H1 (cell line): Measurements from ENCODE around the gene NPR2. TPM values are rescaled to one million over a fixed set of nuclear protein-coding genes. Genes with fewer than 3 reads are reported as not detected.

Experiments used
- CTCF ChIA-PET: fragments of 300-600 bp; sonication (Branson Sonifier 250); formaldehyde crosslinking; loops from one replicate; lab custom pipeline; 2021; ENCODE audit not compliant: partially characterized antibody; lab: Charles Lee
- POLR2A ChIA-PET: fragments of 300-600 bp; sonication (Branson Sonifier 250); formaldehyde crosslinking; loops from one replicate; lab custom pipeline; 2021; ENCODE audit warnings: inconsistent platforms; ENCODE audit not compliant: partially characterized antibody; lab: Charles Lee
- DNase-seq, 2 experiments: peaks; one replicate each; pipeline versions ENCODE4 v3.0.0 to v3.0.0-alpha.2; 2010 to 2022; ENCODE audit warnings: low spot score in 2 of 2, low read depth in 1 of 2, mixed read lengths in 1 of 2
- FAIRE-seq: peaks from 2 replicates; lab custom pipeline; 2011; peaks lifted over from hg19 to GRCh38; lab: Jason Lieb, UNC
- H2AFZ ChIP-seq: 2 replicates; pipeline ENCODE4 v1.8.1; 2012; ENCODE audit warnings: low read length, inconsistent platforms
- H2AK5ac ChIP-seq: 2 replicates; pipeline ENCODE4 v1.6.1; 2013; ENCODE audit warnings: low read depth, low read length
- H2BK120ac ChIP-seq: replicated peaks from 2 replicates; pipeline ENCODE3; 2013; ENCODE audit warnings: low read depth, low read length, inconsistent platforms
- H2BK12ac ChIP-seq: 2 replicates; pipeline ENCODE4 v1.6.1; 2013; ENCODE audit warnings: low read depth, low read length
- H2BK15ac ChIP-seq: 2 replicates; pipeline ENCODE4 v1.6.1; 2013; ENCODE audit warnings: low read length
- H2BK20ac ChIP-seq: 2 replicates; pipeline ENCODE4 v1.6.1; 2013; ENCODE audit warnings: low read length
- H2BK5ac ChIP-seq: 2 replicates; pipeline ENCODE4 v1.6.1; 2013; ENCODE audit warnings: low read depth, low read length
- H3K14ac ChIP-seq: 2 replicates; pipeline ENCODE4 v1.6.1; 2013; ENCODE audit warnings: inconsistent platforms; ENCODE audit not compliant: insufficient read length
- H3K18ac ChIP-seq: 2 replicates; pipeline ENCODE4 v1.6.1; 2013; ENCODE audit warnings: low read length; ENCODE audit errors: extremely low read depth
- H3K23ac ChIP-seq: 2 replicates; pipeline ENCODE4 v1.6.1; 2013; ENCODE audit warnings: inconsistent platforms; ENCODE audit not compliant: insufficient read length
- H3K23me2 ChIP-seq: 2 replicates; pipeline ENCODE4 v1.6.1; 2013; ENCODE audit warnings: low read depth, low read length
- H3K27ac ChIP-seq: 2 replicates; pipeline ENCODE4 v1.6.1; 2011; ENCODE audit warnings: low read depth, low read length, inconsistent platforms
- H3K27me3 ChIP-seq, 4 experiments: replicated peaks in 1 of 4; 1 replicate in 1 of 4; 2 replicates in 3 of 4; pipeline versions ENCODE4 v1.6.1 to v1.8.1; 2011 to 2013; ENCODE audit warnings: low read length in 3 of 4, mild to moderate bottlenecking in 3 of 4, inconsistent platforms in 2 of 4, mixed read lengths in 2 of 4, moderate library complexity in 1 of 4; ENCODE audit not compliant: control insufficient read depth in 3 of 4, insufficient read depth in 3 of 4; ENCODE audit errors: extremely low read depth in 1 of 4
- H3K36me3 ChIP-seq, 4 experiments: 2 replicates each; pipeline versions ENCODE4 v1.6.1 to v1.8.1; 2011 to 2013; ENCODE audit warnings: mild to moderate bottlenecking in 4 of 4, low read length in 3 of 4, moderate library complexity in 2 of 4, control low read depth in 1 of 4, inconsistent platforms in 1 of 4; ENCODE audit not compliant: insufficient read depth in 4 of 4, control insufficient read depth in 2 of 4
- H3K4ac ChIP-seq: replicated peaks from 2 replicates; pipeline ENCODE3; 2013; ENCODE audit warnings: low read length, low read depth, mixed read lengths, inconsistent platforms; ENCODE audit not compliant: insufficient read length
- H3K4me1 ChIP-seq, 4 experiments: replicated peaks in 1 of 4; 1 replicate in 1 of 4; 2 replicates in 3 of 4; pipeline versions ENCODE4 v1.6.1 to v1.8.1; 2011 to 2013; ENCODE audit warnings: low read length in 3 of 4, inconsistent platforms in 2 of 4, mixed read lengths in 1 of 4; ENCODE audit not compliant: insufficient read depth in 4 of 4, control insufficient read depth in 3 of 4
- H3K4me2 ChIP-seq, 2 experiments: 2 replicates each; pipeline versions ENCODE4 v1.6.1 to v1.8.1; 2011 to 2013; ENCODE audit warnings: low read depth in 2 of 2, low read length in 2 of 2, control low read depth in 1 of 2, inconsistent platforms in 1 of 2, mild to moderate bottlenecking in 1 of 2; ENCODE audit not compliant: insufficient read depth in 1 of 2
- H3K4me3 ChIP-seq, 4 experiments: fragments of 200-600, 300-600 bp in 1 of 4; sonication (generic), shearing (Covaris generic), sonication (Bioruptor Twin) in 1 of 4; 2 replicates each; pipeline versions ENCODE4 v1.5.1 to v1.8.1; 2011 to 2016; ENCODE audit warnings: low read length in 4 of 4, low read depth in 3 of 4, control low read depth in 2 of 4, inconsistent platforms in 2 of 4, mild to moderate bottlenecking in 2 of 4, mixed read lengths in 1 of 4, moderate library complexity in 1 of 4; ENCODE audit not compliant: insufficient read depth in 2 of 4; ENCODE audit errors: extremely low read depth in 1 of 4
- H3K56ac ChIP-seq: replicated peaks from 2 replicates; pipeline ENCODE3; 2013; ENCODE audit warnings: low read depth, mild to moderate bottlenecking, mixed read lengths, low read length, inconsistent platforms; ENCODE audit not compliant: insufficient read length
- H3K79me1 ChIP-seq: 2 replicates; pipeline ENCODE4 v1.6.1; 2013; ENCODE audit warnings: low read depth, low read length, control low read depth
- H3K79me2 ChIP-seq, 2 experiments: 2 replicates each; pipeline versions ENCODE4 v1.6.1 to v1.8.1; 2012 to 2013; ENCODE audit warnings: low read length in 2 of 2, mild to moderate bottlenecking in 2 of 2, inconsistent platforms in 1 of 2; ENCODE audit not compliant: insufficient read depth in 2 of 2, control insufficient read depth in 1 of 2
- H3K9ac ChIP-seq, 4 experiments: replicated peaks in 1 of 4; 1 replicate in 1 of 4; 2 replicates in 3 of 4; pipeline versions ENCODE4 v1.6.1 to v1.8.1; 2011 to 2013; ENCODE audit warnings: low read depth in 3 of 4, low read length in 3 of 4, control low read depth in 2 of 4, mild to moderate bottlenecking in 2 of 4, moderate library complexity in 2 of 4, inconsistent platforms in 1 of 4; ENCODE audit errors: extremely low read depth in 1 of 4
- H3K9me3 ChIP-seq, 2 experiments: 2 replicates each; pipeline versions ENCODE4 v1.6.1 to v1.8.1; 2012 to 2013; ENCODE audit warnings: mild to moderate bottlenecking in 2 of 2, moderate library complexity in 2 of 2, control low read depth in 1 of 2, inconsistent platforms in 1 of 2, low read depth in 1 of 2, low read length in 1 of 2, mixed read lengths in 1 of 2; ENCODE audit not compliant: insufficient read depth in 2 of 2
- H4K20me1 ChIP-seq, 2 experiments: replicated peaks in 1 of 2; 2 replicates each; pipeline versions ENCODE3 to v1.8.1; 2011 to 2013; ENCODE audit warnings: inconsistent platforms in 2 of 2, low read length in 2 of 2, mild to moderate bottlenecking in 1 of 2; ENCODE audit not compliant: insufficient read depth in 2 of 2, control insufficient read depth in 1 of 2
- H4K5ac ChIP-seq: 2 replicates; pipeline ENCODE4 v1.6.1; 2013; ENCODE audit warnings: low read length, low read depth, mixed read lengths, inconsistent platforms; ENCODE audit not compliant: insufficient read length
- H4K8ac ChIP-seq: 2 replicates; pipeline ENCODE4 v1.8.0; 2013; ENCODE audit warnings: mild to moderate bottlenecking, moderate library complexity, low read length, inconsistent platforms; ENCODE audit not compliant: insufficient read depth; ENCODE audit errors: extremely low read depth
- H4K91ac ChIP-seq: replicated peaks from 2 replicates; pipeline ENCODE3; 2013; ENCODE audit warnings: low read length, mixed read lengths, inconsistent platforms; ENCODE audit not compliant: insufficient read length
- CBX8 ChIP-seq: fragments of 300-800, 300-1000 bp; sonication (generic); IDR thresholded peaks from 2 replicates; pipeline ENCODE4 v1.7.1; 2016; ENCODE audit warnings: low read depth, low read length, borderline replicate concordance
- CHD1 ChIP-seq: IDR thresholded peaks from 2 replicates; pipeline ENCODE4 v1.6.1; 2012; ENCODE audit warnings: low read depth, low read length, improper control_type of control experiment
- NRF1 ChIP-seq: IDR thresholded peaks from 2 replicates; pipeline ENCODE4 v1.6.1; 2011; ENCODE audit warnings: mild to moderate bottlenecking, low read depth, low read length, improper control_type of control experiment
- RAD21 ChIP-seq, 2 experiments: IDR thresholded peaks in 1 of 2; conservative IDR thresholded peaks in 1 of 2; 2 replicates each; pipeline ENCODE4 v1.6.1; 2011; ENCODE audit warnings: low read depth in 2 of 2, low read length in 2 of 2, improper control_type of control experiment in 1 of 2, inconsistent platforms in 1 of 2, mild to moderate bottlenecking in 1 of 2, moderate library complexity in 1 of 2
- WGBS, 2 experiments: shearing (Covaris generic) in 1 of 2; methylation state at CpG; one replicate each; pipeline versions ENCODE4 v1.1.6 to v1.1.7; 2013 to 2015; ENCODE audit warnings: low lambda C conversion rate in 2 of 2, mixed read lengths in 2 of 2, inconsistent platforms in 1 of 2, low coverage in 1 of 2, missing lambda C conversion rate in 1 of 2; ENCODE audit not compliant: insufficient replicate concordance in 2 of 2, insufficient coverage in 1 of 2, insufficient read length in 1 of 2; ENCODE audit errors: extremely low coverage in 1 of 2, missing lambda C conversion rate in 1 of 2; 5-methylcytosine and 5-hydroxymethylcytosine counted together
- polyA plus RNA-seq, 7 experiments: library from polyadenylated mRNA; depleted of rRNA in 3 of 7; stranded (reverse) in 5 of 7; unstranded in 2 of 7; fragments of >200 nt in 5 of 7; fragments of 200-250 nt in 2 of 7; gene quantifications; 1 replicate in 5 of 7; 2 replicates in 1 of 7; 4 replicates in 1 of 7; pipeline versions ENCODE4 v1.2.1 to v1.2.3, GENCODE V29; 2011 to 2013; ENCODE audit warnings: missing spikeins in 2 of 7, mixed read lengths in 2 of 7
- total RNA-seq: library from RNA; stranded (reverse); fragmentation: NEBNext Ultra II Directional; extraction: Animal tissue kit (Norgen Biotek cat#: 25700); gene quantifications from 2 replicates; pipeline ENCODE4 v1.2.1, GENCODE V29; 2021

Gene NPR2
- total and polyA plus RNA-seq, 2 of the 8 experiments (the other 6 are each of a cell fraction or from before 2014, with no cell fraction given) = 11.0 to 17.0 TPM

DNA sequence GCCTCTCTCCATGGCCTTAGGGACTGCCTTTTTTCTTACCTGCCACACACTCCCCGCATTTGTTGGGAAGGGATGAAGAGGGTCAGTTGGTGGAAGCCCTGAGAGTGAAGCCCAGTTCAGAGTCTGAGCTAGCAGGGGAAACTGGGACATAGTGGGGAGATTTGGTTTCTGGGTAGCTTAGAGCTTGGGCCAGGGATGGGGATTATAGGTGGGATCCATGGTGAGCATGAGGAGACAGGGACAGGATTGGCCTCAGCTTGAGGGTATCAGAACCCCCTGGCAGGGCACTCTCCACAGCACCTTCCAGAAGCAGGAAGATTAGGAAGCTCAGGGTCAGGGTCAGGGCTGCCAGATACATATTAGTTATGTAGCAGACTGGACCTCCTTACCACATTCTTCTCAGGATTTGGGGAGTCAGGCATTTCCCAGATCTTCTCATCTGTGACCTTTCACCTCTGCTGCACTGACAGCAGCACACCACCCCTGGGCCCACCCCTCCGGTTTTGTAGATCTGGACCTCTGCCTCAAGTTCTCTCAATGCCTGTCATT lies 61.0 kb downstream of the NPR2 start:
- TF ChIP-seq CBX8 (no peak), RAD21 (IDR thresholded peaks at IDR 0.05 in 1 of 2, conservative IDR thresholded peaks at IDR 0.05 in 1 of 2; ENCODE audit: low read depth in 2 of 2, low read length in 2 of 2) (no peak), NRF1 (no peak), CHD1 (no peak)
- TF ChIP-seq, all 59 proteins: peak for 0
- Histone ChIP-seq H3K4me2 (no peak overlapping the region), H3K14ac (no peak overlapping the region), H3K79me1 (no peaks in the 10 kb centered on the region), H2BK5ac (no peak overlapping the region), H2AK5ac (no peak overlapping the region), H2BK120ac (no peak overlapping the region), H4K5ac (no peak overlapping the region), H3K56ac (no peak overlapping the region), H4K91ac (no peak overlapping the region), H3K23ac (no peak overlapping the region), H2AFZ (no peak overlapping the region), H3K18ac (no peak overlapping the region), H2BK20ac (no peak overlapping the region), H3K27me3 (peaks cover 0 to under 1% (median 0%) of the 10 kb centered on the region in 4 experiments; a peak in 1 of 7 replicates), H3K27ac (no peak overlapping the region), H3K9me3 (no peaks in the 10 kb centered on the region), H4K20me1 (no peaks in the 10 kb centered on the region), H2BK15ac (no peak overlapping the region), H2BK12ac (no peak overlapping the region), H3K36me3 (peaks cover 0 to 4% (median 1%) of the 10 kb centered on the region in 4 experiments; a peak in 2 of 8 replicates), H3K4ac (no peak overlapping the region), H3K9ac (no peak overlapping the region), H3K79me2 (no peaks in the 10 kb centered on the region), H3K4me3 (no peak overlapping the region), H3K4me1 (no peaks in the 10 kb centered on the region; a peak in 1 of 7 replicates), H3K23me2 (no peaks in the 10 kb centered on the region), H4K8ac (no peak overlapping the region)
- FAIRE-seq (no peak), DNase-seq (no peak)
- CTCF ChIA-PET = interaction anchor here (0.8 to 1.6 kb wide), 4 partner anchors 17 to 188 kb away, joined by 3 to 6 read pairs (median 4); partner anchors contain the start of gene ARHGEF39
- POLR2A ChIA-PET = interaction anchor here (1.3 kb wide), 1 partner anchor 10 kb away, joined by 3 read pairs; no protein-coding TSS in a partner anchor
- 88% methylated on average over 2 of the region's 2 CpGs; no CpG with 5 or more reads in 1 of the 2 experiments for WGBS, 2 experiments
